Astrocyte (in vitro differentiated cells and primary cell): ENCODE results near the gene PCCA.

Experiments used
- CTCF ChIP-seq: IDR thresholded peaks from 2 replicates; pipeline ENCODE4 v1.5.1; 2011; ENCODE audit warnings: low read depth, mild to moderate bottlenecking, inconsistent platforms, low read length, moderate library complexity; ENCODE audit not compliant: insufficient read depth
- EZH2 ChIP-seq: IDR thresholded peaks from 2 replicates; pipeline ENCODE4 v1.6.1; 2012; ENCODE audit warnings: mild to moderate bottlenecking, low read length, inconsistent platforms; ENCODE audit not compliant: insufficient read depth

DNA sequence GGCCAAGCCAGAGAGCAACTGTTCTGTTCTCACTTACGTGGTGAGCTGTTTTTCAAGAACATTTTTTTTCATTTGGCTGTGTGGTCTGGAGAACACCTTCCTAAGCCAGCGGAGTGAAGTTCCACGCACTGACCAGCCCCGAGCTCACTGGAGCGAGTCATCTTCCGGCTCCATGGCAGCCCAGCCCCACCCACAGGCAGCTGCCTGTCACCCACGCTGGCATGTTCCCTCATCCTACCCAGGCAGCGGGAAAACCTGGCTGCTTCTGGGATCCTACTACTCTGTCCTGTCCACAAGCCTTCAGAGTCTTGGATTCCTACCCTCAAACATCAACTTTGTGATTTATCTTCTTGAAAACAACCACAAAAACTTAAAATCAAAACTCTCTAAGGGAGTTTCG lies 423.5 kb downstream of the PCCA start:
- no peak for TF ChIP-seq CTCF
- no peak for TF ChIP-seq EZH2
